HepG2 (cell line): Measurements from ENCODE around the gene NELL2. TPM values are rescaled to one million over a fixed set of nuclear protein-coding genes. Genes with fewer than 3 reads are reported as not detected.

Source experiments
- ATAC-seq: fragments of 200-7000 bp; cut with Tn5 transposase; 3 replicates; pipeline ENCODE4 v1.9.1; 2020; ENCODE audit warnings: mild to moderate bottlenecking, moderate library complexity
- BruUV-seq: library from RNA; stranded (reverse); fragments of 400-500 nt; replicated peaks from 2 replicates; lab custom pipeline; 2021; lab: Mats Ljungman, UMichigan
- CTCF ChIA-PET: fragments of 300-600 bp; formaldehyde crosslinking; extraction: SDS; loops from one replicate; lab custom pipeline; 2021; ENCODE audit warnings: low total read pairs, inconsistent platforms, low intra/inter-chr PET ratio; lab: Yijun Ruan, JAX
- POLR2A ChIA-PET: fragments of 350-600 bp; sonication (Branson Sonifier 250); formaldehyde crosslinking; loops from one replicate; lab custom pipeline; 2020; ENCODE audit warnings: antibody characterized with exemption, inconsistent platforms; lab: Yijun Ruan, JAX
- DNase-seq: peaks from one replicate; pipeline ENCODE4 v3.0.0-alpha.2; 2015; ENCODE audit warnings: low spot score
- FAIRE-seq: peaks from 3 replicates; lab custom pipeline; 2011; peaks lifted over from hg19 to GRCh38; lab: Jason Lieb, UNC
- H2AFZ ChIP-seq: one replicate; pipeline ENCODE4 v1.6.1; 2011; ENCODE audit warnings: low read length, inconsistent platforms
- H3K27ac ChIP-seq: fragments of 300-600 bp; 3 replicates; pipeline ENCODE4 v1.8.0; 2011; ENCODE audit warnings: mixed run types, mild to moderate bottlenecking, mixed read lengths, low read length, inconsistent platforms; ENCODE audit not compliant: insufficient read depth; ENCODE audit errors: extremely low read length
- H3K27me3 ChIP-seq, 2 experiments: fragments of 200-600 bp in 1 of 2; 2 replicates in 1 of 2; 3 replicates in 1 of 2; pipeline versions ENCODE4 v1.6.0 to v1.8.0; 2011; ENCODE audit warnings: low read length in 2 of 2, mild to moderate bottlenecking in 2 of 2, moderate library complexity in 2 of 2, inconsistent platforms in 1 of 2; ENCODE audit not compliant: insufficient read depth in 2 of 2, control insufficient read depth in 1 of 2
- H3K36me3 ChIP-seq, 2 experiments: fragments of 200-600 bp in 1 of 2; replicated peaks in 1 of 2; 2 replicates in 1 of 2; 3 replicates in 1 of 2; pipeline versions ENCODE4 v1.5.1 to v1.8.0; 2011; ENCODE audit warnings: low read length in 2 of 2, inconsistent platforms in 1 of 2; ENCODE audit not compliant: insufficient read depth in 2 of 2, control insufficient read depth in 1 of 2
- H3K4me1 ChIP-seq: 2 replicates; pipeline ENCODE4 v1.5.1; 2012; ENCODE audit warnings: low read length, inconsistent platforms; ENCODE audit not compliant: insufficient read depth
- H3K4me2 ChIP-seq: 2 replicates; pipeline ENCODE4 v1.6.0; 2011; ENCODE audit warnings: low read depth, low read length, inconsistent platforms
- H3K4me3 ChIP-seq, 3 experiments: fragments of 200-600 bp in 1 of 3; sonication (generic), shearing (Covaris generic) in 1 of 3; replicated peaks in 1 of 3; 2 replicates each; pipeline ENCODE4 v1.5.1; 2011 to 2016; ENCODE audit warnings: low read length in 3 of 3, inconsistent platforms in 2 of 3, low read depth in 2 of 3, mild to moderate bottlenecking in 2 of 3, control low read depth in 1 of 3, mixed read lengths in 1 of 3; ENCODE audit not compliant: insufficient read depth in 1 of 3
- H3K79me2 ChIP-seq: one replicate; pipeline ENCODE4 v1.6.1; 2011; ENCODE audit warnings: low read length, inconsistent platforms; ENCODE audit not compliant: insufficient read depth
- H3K9ac ChIP-seq: 2 replicates; pipeline ENCODE4 v1.6.0; 2011; ENCODE audit warnings: mild to moderate bottlenecking, low read depth, low read length, inconsistent platforms; ENCODE audit not compliant: insufficient read depth
- H3K9me3 ChIP-seq: 2 replicates; pipeline ENCODE4 v1.5.1; 2012; ENCODE audit warnings: mild to moderate bottlenecking, low read length
- H4K20me1 ChIP-seq: 2 replicates; pipeline ENCODE4 v1.6.0; 2011; ENCODE audit warnings: inconsistent platforms, mild to moderate bottlenecking, low read length, moderate library complexity; ENCODE audit not compliant: insufficient read depth
- JDP2 ChIP-seq: sonication (generic); formaldehyde crosslinking; IDR thresholded peaks from 2 replicates; pipeline ENCODE4 v1.8.1; 2022; ENCODE audit warnings: missing genetic modification reagents, borderline replicate concordance
- RNF2 ChIP-seq: fragments of 450-650 bp; conservative IDR thresholded peaks from 2 replicates; pipeline ENCODE4 v1.6.1; 2016; ENCODE audit warnings: low read depth
- SKI ChIP-seq: fragments of 450-650 bp; IDR thresholded peaks from one replicate; pipeline ENCODE4 v1.6.1; 2018; ENCODE audit warnings: mild to moderate bottlenecking; ENCODE audit not compliant: partially characterized antibody
- SRSF4 ChIP-seq: fragments of 200-400 bp; formaldehyde crosslinking; IDR thresholded peaks from one replicate; pipeline ENCODE4 v1.6.1; 2018; ENCODE audit warnings: mild to moderate bottlenecking, low read depth, low read length, moderate library complexity; ENCODE audit not compliant: poor library complexity, severe bottlenecking
- TRIM22 ChIP-seq: fragments of 450-650 bp; IDR thresholded peaks from 2 replicates; pipeline ENCODE4 v1.6.1; 2017
- ZFP37 ChIP-seq: sonication (generic); formaldehyde crosslinking; IDR thresholded peaks from 2 replicates; pipeline ENCODE4 v1.4.0; 2020; ENCODE audit warnings: missing genetic modification reagents, borderline replicate concordance
- ZFP82 ChIP-seq: sonication (generic); formaldehyde crosslinking; IDR thresholded peaks from 2 replicates; pipeline ENCODE4 v1.5.1; 2020; ENCODE audit warnings: mild to moderate bottlenecking, missing genetic modification reagents, borderline replicate concordance
- ZNF160 ChIP-seq: sonication (generic); formaldehyde crosslinking; IDR thresholded peaks from 2 replicates; pipeline ENCODE4 v1.8.0; 2022; ENCODE audit warnings: mild to moderate bottlenecking, inconsistent platforms, missing genetic modification reagents
- ZNF17 ChIP-seq: sonication (generic); formaldehyde crosslinking; IDR thresholded peaks from 2 replicates; pipeline ENCODE4 v1.5.0; 2020; ENCODE audit warnings: mild to moderate bottlenecking, missing genetic modification reagents
- ZNF343 ChIP-seq: sonication (generic); formaldehyde crosslinking; IDR thresholded peaks from 2 replicates; pipeline ENCODE4 v1.4.0; 2020; ENCODE audit warnings: mild to moderate bottlenecking, missing genetic modification reagents
- ZNF382 ChIP-seq: sonication (generic); formaldehyde crosslinking; IDR thresholded peaks from 2 replicates; pipeline ENCODE4 v1.5.0; 2020; ENCODE audit warnings: missing genetic modification reagents, mild to moderate bottlenecking, borderline replicate concordance
- ZNF460 ChIP-seq: sonication (generic); formaldehyde crosslinking; IDR thresholded peaks from 2 replicates; pipeline ENCODE4 v1.5.1; 2020; ENCODE audit warnings: missing genetic modification reagents, mild to moderate bottlenecking, borderline replicate concordance
- WGBS: methylation state at CpG from one replicate; pipeline ENCODE4 v1.1.6; 2017; ENCODE audit warnings: low lambda C conversion rate; 5-methylcytosine and 5-hydroxymethylcytosine counted together
- in situ Hi-C: cut with HindIII; loops from 2 replicates; pipeline ENCODE4 v1.10.0; 2017; ENCODE audit warnings: low pct_unique_long_range_greater_than_20kb; ENCODE audit not compliant: extremely low pct_ligation_motif_present
- intact Hi-C: fragments of 100-400 bp; cut with micrococcal nuclease; formaldehyde crosslinking; loops from one replicate; pipeline ENCODE4 v1.10.0; 2022; ENCODE audit not compliant: unreplicated experiment
- polyA plus RNA-seq, 8 experiments: library from polyadenylated mRNA; depleted of rRNA in 3 of 8; stranded (reverse) in 7 of 8; unstranded in 1 of 8; fragments of >200 nt; fragmentation: Illumina TruSeq in 4 of 8; extraction: Trizol in 4 of 8; gene quantifications; 2 replicates each; pipeline versions ENCODE4 v1.2.1 to v1.2.3, GENCODE V29; 2011 to 2016; ENCODE audit warnings: low read depth in 4 of 8, missing spikeins in 1 of 8, mixed read lengths in 1 of 8; ENCODE audit not compliant: insufficient read depth in 1 of 8
- total RNA-seq, 5 experiments: library from RNA; depleted of rRNA; stranded (reverse); fragments of >200 nt; fragmentation: Illumina TruSeq; extraction: Trizol; gene quantifications; 2 replicates each; pipeline ENCODE4 v1.2.3, GENCODE V29; 2016; ENCODE audit warnings: low read depth in 1 of 5
- TF ChIP-seq, protein P1 (sequence below): IDR thresholded peaks from 2 replicates; pipeline ENCODE4 v1.6.1; 2012; ENCODE audit warnings: inconsistent platforms
- TF ChIP-seq, protein P2 (sequence below): IDR thresholded peaks from 2 replicates; pipeline ENCODE4 v1.6.1; 2016

Gene NELL2
- total and polyA plus RNA-seq, 2 of the 13 experiments (the other 11 are each of a cell fraction or from before 2014, with no cell fraction given), result 0.11 TPM; not detected in 1

- Histone ChIP-seq H3K9ac (no peak overlapping the region), H3K9me3 (no peaks in the 10 kb centered on the region), H3K27ac (no peak overlapping the region), H2AFZ (no peak overlapping the region), H3K27me3 (no peaks in the 10 kb centered on the region), H3K36me3 (no peaks in the 10 kb centered on the region), H4K20me1 (no peaks in the 10 kb centered on the region), H3K4me3 (no peak overlapping the region), H3K79me2 (no peaks in the 10 kb centered on the region), H3K4me1 (no peaks in the 10 kb centered on the region), H3K4me2 (no peak overlapping the region)
- ChIA-PET CTCF (no interaction called here), POLR2A (no interaction called here)
- no TSS peak for BruUV-seq
- DNase-seq, result no peak
- WGBS, result under 1% methylated on average over 3 of the region's 3 CpGs
- in situ Hi-C loops, result no loop called here
- FAIRE-seq, result no peak
- intact Hi-C loops, result no loop called here
- no peak for ATAC-seq
- TF ChIP-seq ZNF160 (no peak), ZNF460 (CRISPR knock-in tag) (no peak), SKI (no peak), SRSF4 (no peak), ZNF382 (CRISPR knock-in tag) (no peak), ZFP37 (no peak), TRIM22 (no peak), ZFP82 (CRISPR knock-in tag) (no peak), ZNF343 (CRISPR knock-in tag) (no peak), JDP2 (no peak), RNF2 (no peak), ZNF17 (CRISPR knock-in tag) (no peak)
- TF ChIP-seq, protein P1, sequence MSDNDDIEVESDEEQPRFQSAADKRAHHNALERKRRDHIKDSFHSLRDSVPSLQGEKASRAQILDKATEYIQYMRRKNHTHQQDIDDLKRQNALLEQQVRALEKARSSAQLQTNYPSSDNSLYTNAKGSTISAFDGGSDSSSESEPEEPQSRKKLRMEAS, result no peak
- TF ChIP-seq, protein P2, sequence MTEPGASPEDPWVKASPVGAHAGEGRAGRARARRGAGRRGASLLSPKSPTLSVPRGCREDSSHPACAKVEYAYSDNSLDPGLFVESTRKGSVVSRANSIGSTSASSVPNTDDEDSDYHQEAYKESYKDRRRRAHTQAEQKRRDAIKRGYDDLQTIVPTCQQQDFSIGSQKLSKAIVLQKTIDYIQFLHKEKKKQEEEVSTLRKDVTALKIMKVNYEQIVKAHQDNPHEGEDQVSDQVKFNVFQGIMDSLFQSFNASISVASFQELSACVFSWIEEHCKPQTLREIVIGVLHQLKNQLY (CRISPR knock-in tag), result no peak
These were observed 113.1 kb downstream of the NELL2 start for GRCh38 chr12:44763021-44763420.
